ENCODE results near the gene PALD1.

- TF ChIP-seq POLR2AphosphoS5 (IDR thresholded peaks at IDR 0.05; ENCODE audit: low read depth) (no peak), CTCF (IDR thresholded peaks at IDR 0.05; ENCODE audit: insufficient read depth, low read length) (no peak), GABPA (IDR thresholded peaks at IDR 0.05; ENCODE audit: low read depth) (no peak)
These were observed 68.0 kb downstream of the PALD1 start for GRCh38 chr10:70546584-70546983.

All from HL-60 (cell line).